T-cell (primary cell): ENCODE results near the gene TECTA. TPM values are rescaled to one million over a fixed set of nuclear protein-coding genes. Genes with fewer than 3 reads are reported as not detected.

Experiments
- ATAC-seq, 4 experiments: fragments of 200-7000 bp in 3 of 4; fragments of 150-1000 bp in 1 of 4; cut with Tn5 transposase; replicated peaks in 1 of 4; 1 replicate in 3 of 4; 2 replicates in 1 of 4; pipeline ENCODE4 v1.10.0; 2021; ENCODE audit warnings: moderate library complexity in 3 of 4, mild to moderate bottlenecking in 2 of 4, moderate number of reproducible peaks in 1 of 4
- CTCF ChIA-PET, 2 donors: fragments of 300-600 bp; sonication (Branson Sonifier 250); formaldehyde crosslinking; loops; one replicate each; lab custom pipeline; 2022; ENCODE audit warnings: antibody characterized with exemption in 2 of 2; lab: Charles Lee
- POLR2A ChIA-PET, 2 donors: fragments of 300-600 bp; sonication (Branson Sonifier 250); formaldehyde crosslinking; loops; one replicate each; lab custom pipeline; 2022; ENCODE audit warnings: antibody characterized with exemption in 2 of 2; lab: Charles Lee
- DNase-seq, 35 experiments: peaks; one replicate each; pipeline versions ENCODE4 v3.0.0 to v3.0.0-alpha.2; 2013 to 2023
- H3K27ac ChIP-seq: one replicate; pipeline ENCODE4 v1.5.1; 2013; ENCODE audit warnings: low read length
- H3K27me3 ChIP-seq, 2 experiments: replicated peaks in 1 of 2; 1 replicate in 1 of 2; 2 replicates in 1 of 2; pipeline versions ENCODE4 v1.6.1 to v1.7.0; 2013; ENCODE audit warnings: low read length in 1 of 2, mixed read lengths in 1 of 2; ENCODE audit not compliant: control insufficient read depth in 2 of 2, insufficient read depth in 2 of 2; ENCODE audit errors: extremely low read depth in 1 of 2
- H3K36me3 ChIP-seq, 2 donors: 1 replicate in 1 of 2; 2 replicates in 1 of 2; pipeline versions ENCODE4 v1.6.1 to v1.7.0; 2013; ENCODE audit warnings: low read length in 1 of 2; ENCODE audit not compliant: control insufficient read depth in 2 of 2, insufficient read depth in 1 of 2; ENCODE audit errors: extremely low read depth in 1 of 2
- H3K4me1 ChIP-seq, 2 experiments: 1 replicate in 1 of 2; 2 replicates in 1 of 2; pipeline versions ENCODE4 v1.6.1 to v1.7.0; 2013; ENCODE audit warnings: low read length in 2 of 2, mixed read lengths in 1 of 2; ENCODE audit not compliant: insufficient read depth in 2 of 2, control insufficient read depth in 1 of 2; ENCODE audit errors: extremely low read depth in 1 of 2
- H3K4me3 ChIP-seq, 2 donors: 1 replicate in 1 of 2; 2 replicates in 1 of 2; pipeline versions ENCODE4 v1.5.1 to v1.7.0; 2013; ENCODE audit warnings: mild to moderate bottlenecking in 2 of 2, low read length in 1 of 2, moderate library complexity in 1 of 2; ENCODE audit not compliant: control insufficient read depth in 1 of 2; ENCODE audit errors: extremely low read depth in 1 of 2
- H3K9me3 ChIP-seq: 2 replicates; pipeline ENCODE4 v1.7.0; 2013
- H3K27ac Mint-ChIP-seq, 2 donors: one replicate each; pipeline ENCODE4 v1.8.0; 2020 to 2021; ENCODE audit warnings: mild to moderate bottlenecking in 2 of 2, mixed read lengths in 2 of 2
- H3K27me3 Mint-ChIP-seq, 2 donors: one replicate each; pipeline ENCODE4 v1.8.0; 2021 to 2022; ENCODE audit warnings: mixed read lengths in 2 of 2
- H3K36me3 Mint-ChIP-seq: one replicate; pipeline ENCODE4 v1.8.0; 2021; ENCODE audit warnings: mixed read lengths
- H3K4me1 Mint-ChIP-seq, 3 donors: one replicate each; pipeline ENCODE4 v1.8.0; 2020 to 2022; ENCODE audit warnings: mixed read lengths in 3 of 3, mild to moderate bottlenecking in 1 of 3
- H3K4me3 Mint-ChIP-seq, 3 donors: one replicate each; pipeline ENCODE4 v1.8.0; 2020 to 2022; ENCODE audit warnings: mild to moderate bottlenecking in 3 of 3, mixed read lengths in 3 of 3, moderate library complexity in 3 of 3
- H3K9me3 Mint-ChIP-seq, 3 donors: one replicate each; pipeline ENCODE4 v1.8.0; 2020 to 2022; ENCODE audit warnings: mixed read lengths in 3 of 3
- WGBS: methylation state at CpG from one replicate; pipeline ENCODE4 v1.1.5; 2013; ENCODE audit warnings: missing lambda C conversion rate; ENCODE audit not compliant: insufficient coverage; 5-methylcytosine and 5-hydroxymethylcytosine counted together
- total RNA-seq, 35 experiments: library from RNA in 6 of 35; stranded (reverse) in 6 of 35; fragments of 120-200 nt in 1 of 35; gene quantifications; one replicate each; pipeline versions ENCODE4 v1.2.1 to v1.2.4 and lab custom pipeline; 2013 to 2026

The TECTA gene
- total RNA-seq, 5 donors from 2014 or later (not counting 1 experiment from before 2014, with no cell fraction given), result 0.30 to 0.60 (median 0.50) TPM

DNA sequence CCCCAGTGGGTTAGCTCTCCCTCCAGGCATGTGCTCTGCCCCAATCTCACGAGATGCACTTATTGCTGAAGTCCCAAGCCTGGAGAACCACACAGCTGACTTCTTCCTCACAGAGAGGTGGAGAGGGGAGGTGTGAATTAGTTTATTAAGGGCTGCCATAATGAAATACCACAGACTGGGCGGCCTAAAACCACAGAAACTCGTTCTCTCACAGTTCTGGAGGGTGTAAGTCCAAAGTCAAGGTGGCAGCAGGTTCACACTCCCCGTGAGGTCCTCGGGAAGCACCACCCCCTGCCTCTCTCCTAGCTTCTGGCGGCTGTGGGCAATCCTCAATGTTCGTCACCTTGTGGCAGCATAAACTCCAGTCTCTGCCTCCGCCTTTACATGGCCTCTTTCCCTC, 39.3 kb downstream of the TECTA start:
- Mint-ChIP-seq H3K4me1 (no peaks in the 10 kb centered on the region), H3K9me3 (no peaks in the 10 kb centered on the region)
- no peaks in the 10 kb centered on the region for H3K4me1 ChIP-seq

DNA sequence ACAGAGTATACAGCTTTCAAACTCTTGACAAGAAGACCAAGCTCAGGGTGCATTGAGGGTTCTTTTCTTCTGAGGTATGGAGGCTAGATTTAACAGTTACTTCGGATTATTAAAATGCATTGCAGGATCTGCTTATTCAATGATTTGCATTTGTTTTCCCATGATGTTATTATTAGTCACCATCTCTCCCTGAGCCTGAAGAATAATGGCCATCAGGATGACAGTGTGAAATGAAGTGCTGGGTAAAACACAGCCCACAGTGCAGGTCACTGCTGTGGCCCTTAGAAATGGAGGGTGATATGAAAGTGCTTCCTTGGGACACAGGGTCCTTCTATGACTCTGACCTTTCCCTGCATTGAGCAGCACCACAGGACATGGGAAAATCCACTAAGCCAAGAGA, 40.0 kb downstream of the TECTA start:
- H3K4me3 ChIP-seq, result no peak overlapping the region
- Mint-ChIP-seq H3K4me3 (no peak overlapping the region), H3K9me3 (no peaks in the 10 kb centered on the region), H3K36me3 (no peaks in the 10 kb centered on the region), H3K4me1 (no peaks in the 10 kb centered on the region), H3K27me3 (peaks cover 0 to 2% of the 10 kb centered on the region in 2 donors), H3K27ac (no peak overlapping the region)
- ChIA-PET POLR2A (no interaction called here), CTCF (no interaction called here)
- no peaks in the 10 kb centered on the region for H3K36me3 ChIP-seq
- H3K27ac ChIP-seq, result no peak overlapping the region
- H3K9me3 ChIP-seq, result no peaks in the 10 kb centered on the region
- ATAC-seq (no peak), DNase-seq (no peak)
- peaks cover 0 to 12% of the 10 kb centered on the region in 2 experiments for H3K27me3 ChIP-seq
- H3K4me1 ChIP-seq, result no peaks in the 10 kb centered on the region
- no CpG with 5 or more reads among the region's 1 CpG for whole genome bisulfite sequencing

More for the DNA sequence above, 39.3 kb downstream of the TECTA start:
- no peak for DNase-seq
- POLR2A ChIA-PET, result no interaction called here
- peaks cover 0 to 8% of the 10 kb centered on the region in 2 experiments for H3K27me3 ChIP-seq
- H3K9me3 ChIP-seq, result no peaks in the 10 kb centered on the region
- H3K27me3 Mint-ChIP-seq, result peaks cover 0 to 2% of the 10 kb centered on the region in 2 donors
- H3K4me3 Mint-ChIP-seq, result no peak overlapping the region
- no peaks in the 10 kb centered on the region for H3K36me3 ChIP-seq
- CTCF ChIA-PET, result no interaction called here
- 83% methylated on average over 5 of the region's 8 CpGs for WGBS
- no peak overlapping the region for H3K4me3 ChIP-seq
- no peaks in the 10 kb centered on the region for H3K36me3 Mint-ChIP-seq
- no peak for ATAC-seq
- no peak overlapping the region for H3K27ac ChIP-seq
- H3K27ac Mint-ChIP-seq, result no peak overlapping the region

GRCh38 chr11:121143921-121144320, 42.9 kb downstream of the TECTA start:
- Histone ChIP-seq H3K36me3 (no peaks in the 10 kb centered on the region), H3K4me3 (no peak overlapping the region), H3K27me3 (peaks cover 0 to 12% of the 10 kb centered on the region in 2 experiments), H3K9me3 (no peaks in the 10 kb centered on the region), H3K27ac (no peak overlapping the region), H3K4me1 (no peaks in the 10 kb centered on the region)
- no peak overlapping the region for H3K27ac Mint-ChIP-seq
- H3K4me1 Mint-ChIP-seq, result no peaks in the 10 kb centered on the region
- no peak overlapping the region for H3K4me3 Mint-ChIP-seq
- peaks cover 0 to 2% of the 10 kb centered on the region in 2 donors for H3K27me3 Mint-ChIP-seq
- H3K9me3 Mint-ChIP-seq, result no peaks in the 10 kb centered on the region
- 80% methylated on average over 3 of the region's 5 CpGs for WGBS
- ChIA-PET CTCF (no interaction called here), POLR2A (no interaction called here)
- no peak for DNase-seq
- ATAC-seq, result no peak
- no peaks in the 10 kb centered on the region for H3K36me3 Mint-ChIP-seq

- Histone ChIP-seq H3K27me3 (peaks cover 0 to 12% of the 10 kb centered on the region in 2 experiments), H3K4me3 (no peak overlapping the region), H3K9me3 (no peaks in the 10 kb centered on the region), H3K4me1 (no peaks in the 10 kb centered on the region), H3K27ac (no peak overlapping the region), H3K36me3 (no peaks in the 10 kb centered on the region)
- POLR2A ChIA-PET, result no interaction called here
- Mint-ChIP-seq H3K9me3 (no peaks in the 10 kb centered on the region), H3K4me3 (no peak overlapping the region), H3K4me1 (no peaks in the 10 kb centered on the region), H3K36me3 (no peaks in the 10 kb centered on the region), H3K27ac (no peak overlapping the region), H3K27me3 (peaks cover 0 to 2% of the 10 kb centered on the region in 2 donors)
- CTCF ChIA-PET, result no interaction called here
- 76% methylated on average over 5 of the region's 5 CpGs for WGBS
- DNase-seq (no peak), ATAC-seq (no peak)
Observed at GRCh38 chr11:121144723-121145122, 43.7 kb downstream of the TECTA start.

DNA sequence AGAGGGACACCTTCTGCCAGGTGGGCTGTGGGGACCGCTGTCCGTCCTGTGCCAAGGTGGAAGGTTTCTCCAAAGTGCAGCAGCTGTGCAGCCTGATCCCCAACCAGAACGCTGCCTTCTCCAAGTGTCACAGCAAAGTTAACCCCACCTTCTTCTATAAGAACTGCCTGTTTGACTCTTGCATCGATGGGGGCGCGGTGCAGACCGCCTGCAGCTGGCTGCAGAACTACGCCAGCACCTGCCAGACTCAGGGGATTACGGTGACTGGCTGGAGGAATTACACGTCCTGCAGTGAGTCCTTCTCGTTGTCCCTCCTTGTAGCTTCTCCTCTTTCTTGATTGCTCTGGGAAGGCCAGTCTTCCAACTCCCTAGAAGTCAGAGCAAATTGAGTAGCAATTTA, 44.8 kb downstream of the TECTA start:
- Histone ChIP-seq H3K9me3 (no peaks in the 10 kb centered on the region), H3K4me3 (no peak overlapping the region), H3K4me1 (no peaks in the 10 kb centered on the region), H3K27ac (no peak overlapping the region), H3K36me3 (no peaks in the 10 kb centered on the region), H3K27me3 (peaks cover 0 to 12% of the 10 kb centered on the region in 2 experiments)
- H3K4me3 Mint-ChIP-seq, result no peak overlapping the region
- WGBS, result 90% methylated on average over 9 of the region's 11 CpGs
- no peaks in the 10 kb centered on the region for H3K27me3 Mint-ChIP-seq
- no peak for ATAC-seq
- POLR2A ChIA-PET, result no interaction called here
- H3K4me1 Mint-ChIP-seq, result no peaks in the 10 kb centered on the region
- CTCF ChIA-PET, result no interaction called here
- H3K36me3 Mint-ChIP-seq, result no peaks in the 10 kb centered on the region
- DNase-seq, result no peak
- H3K27ac Mint-ChIP-seq, result no peak overlapping the region
- H3K9me3 Mint-ChIP-seq, result peaks cover 0 to 3% (median 0%) of the 10 kb centered on the region in 3 donors

DNA sequence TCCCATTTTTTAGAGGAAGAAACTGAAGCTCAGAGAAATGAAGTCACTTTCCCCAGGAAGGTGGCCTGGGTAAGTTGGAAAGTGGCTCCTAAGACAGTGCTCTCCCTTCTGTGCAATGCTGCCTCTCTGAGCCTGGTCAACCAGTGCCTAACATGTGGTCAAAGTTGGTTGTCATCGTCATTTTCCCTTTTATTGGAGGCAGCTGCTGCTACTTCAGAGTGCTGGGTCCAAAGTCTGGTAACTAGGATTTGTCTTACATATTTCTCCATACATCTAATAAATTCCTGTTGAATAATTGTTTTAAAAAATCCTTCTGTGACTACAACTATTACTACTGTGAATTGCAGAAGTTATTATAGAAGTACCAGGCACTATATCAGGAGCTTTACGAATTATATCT, 48.1 kb downstream of the TECTA start:
- Mint-ChIP-seq H3K9me3 (peaks cover 0 to 3% (median 0%) of the 10 kb centered on the region in 3 donors), H3K4me3 (no peak overlapping the region), H3K36me3 (no peaks in the 10 kb centered on the region), H3K27me3 (peaks cover 0 to 5% of the 10 kb centered on the region in 2 donors), H3K27ac (no peak overlapping the region), H3K4me1 (no peaks in the 10 kb centered on the region)
- ATAC-seq (no peak), DNase-seq (no peak)
- ChIA-PET CTCF (no interaction called here), POLR2A (no interaction called here)
- Histone ChIP-seq H3K27me3 (peaks cover 0 to 9% of the 10 kb centered on the region in 2 experiments), H3K4me1 (no peaks in the 10 kb centered on the region), H3K4me3 (no peak overlapping the region), H3K9me3 (no peaks in the 10 kb centered on the region), H3K36me3 (no peaks in the 10 kb centered on the region), H3K27ac (no peak overlapping the region)
- no CpG with 5 or more reads among the region's 2 CpGs for WGBS
